GM18505 (cell line): ENCODE measurements around the gene KITLG.
"Not testable (repeated sequence)": the region's sequence is repeated elsewhere in the genome, so short reads cannot be mapped to it uniquely, and the experiment has no call there.

Source experiments
- ATAC-seq: cut with Tn5 transposase; IDR thresholded peaks from one replicate; pipeline ENCODE4 v1.9.1; 2021; ENCODE audit not compliant: unreplicated experiment
- POLR2A ChIP-seq: IDR thresholded peaks from 4 replicates; pipeline ENCODE4 v1.6.1; 2011; ENCODE audit warnings: borderline replicate concordance; ENCODE audit not compliant: insufficient read depth, insufficient read length; ENCODE audit errors: extremely low read depth

KITLG gene

DNA sequence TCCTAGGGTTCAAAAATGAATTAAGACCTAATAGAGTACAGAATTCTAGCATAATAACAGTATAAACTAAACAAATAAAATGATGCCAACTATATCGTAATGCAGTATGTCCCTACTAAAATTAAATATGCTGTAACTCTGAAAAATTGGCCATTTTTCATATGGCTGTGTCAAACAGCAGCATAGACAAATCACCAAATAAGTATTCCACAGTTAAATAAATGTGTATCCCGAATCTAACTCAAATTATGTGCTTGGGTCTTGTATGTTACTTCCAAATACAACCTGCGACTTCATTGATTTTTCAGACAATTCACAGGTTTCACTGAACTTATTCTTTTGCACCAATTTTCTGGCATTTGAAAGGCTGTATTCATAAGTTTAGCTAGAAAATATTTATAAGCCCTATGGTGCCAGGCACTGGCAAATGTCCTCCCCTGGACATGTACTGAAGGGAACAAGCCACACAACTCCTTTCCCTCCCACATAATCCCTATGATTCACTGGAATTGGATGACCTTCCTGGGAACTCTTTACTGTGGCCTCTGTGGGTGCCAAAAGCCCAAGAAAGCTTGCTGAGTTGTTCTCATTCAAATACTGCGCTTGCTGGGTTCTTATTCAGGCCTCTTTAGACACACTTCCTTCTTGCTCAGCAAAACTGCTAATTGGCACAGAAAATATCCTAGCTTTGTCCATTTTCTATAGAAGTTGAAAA, 108.8 kb downstream of the KITLG start:
- TF ChIP-seq POLR2A, result no peak
- no peak for ATAC-seq

DNA sequence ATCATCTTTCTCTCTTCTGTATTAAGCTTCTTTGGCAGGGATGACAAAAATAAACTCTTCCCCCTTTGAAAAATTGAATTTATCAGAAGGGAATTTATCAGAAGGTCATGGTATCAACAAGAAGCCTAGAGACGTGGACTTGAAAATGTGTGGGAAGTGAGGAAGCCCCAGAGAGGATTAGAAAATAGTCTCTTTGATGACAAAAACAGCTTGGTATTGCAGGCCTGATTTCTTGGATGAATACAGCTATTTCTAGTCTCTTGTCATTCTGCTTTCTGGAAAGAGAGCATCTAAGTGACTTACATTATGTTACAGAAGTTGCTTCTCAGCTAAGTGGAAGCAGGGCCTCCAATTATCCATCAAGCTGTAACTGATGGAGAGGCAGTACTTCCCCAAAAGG, 111.1 kb downstream of the KITLG start:
- ATAC-seq, result no peak

DNA sequence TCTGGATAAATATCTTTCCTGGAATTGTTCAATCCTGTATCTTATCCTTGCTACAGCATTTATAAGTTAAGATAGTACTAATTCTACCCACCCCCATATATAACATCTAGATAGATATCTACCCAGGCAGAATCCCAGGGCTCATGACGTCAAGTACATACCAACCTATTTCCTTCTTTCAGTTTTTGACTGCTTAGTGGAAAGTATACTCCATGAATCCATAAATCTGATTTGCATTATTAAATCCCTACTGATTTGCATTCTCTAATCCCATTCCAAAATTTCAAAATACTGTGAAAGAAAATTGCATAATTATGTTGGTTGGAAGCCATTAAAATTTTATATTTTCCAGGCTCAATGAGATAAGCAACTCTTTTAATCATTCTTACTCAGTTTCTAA, 111.7 kb downstream of the KITLG start:
- TF ChIP-seq POLR2A, result no peak
- ATAC-seq, result no peak

More for the DNA sequence above, 111.1 kb downstream of the KITLG start:
- no peak for TF ChIP-seq POLR2A

DNA sequence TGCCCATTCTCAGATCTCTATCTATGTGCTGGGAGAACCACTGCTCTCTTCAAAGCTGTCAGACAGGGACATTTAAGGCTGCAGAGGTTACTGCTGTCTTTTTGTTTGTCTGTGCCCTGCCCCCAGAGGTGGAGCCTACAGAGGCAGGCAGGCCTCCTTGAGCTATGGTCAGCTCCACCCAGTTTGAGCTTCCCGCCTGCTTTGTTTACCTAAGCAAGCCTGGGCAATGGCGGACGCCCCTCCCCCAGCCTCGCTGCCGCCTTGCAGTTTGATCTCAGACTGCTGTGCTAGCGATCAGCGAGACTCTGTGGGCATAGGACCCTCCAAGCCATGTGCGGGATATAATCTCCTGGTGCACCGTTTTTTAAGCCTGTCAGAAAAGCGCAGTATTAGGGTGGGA, 113.6 kb downstream of the KITLG start:
- ATAC-seq, result not testable (repeated sequence)

DNA sequence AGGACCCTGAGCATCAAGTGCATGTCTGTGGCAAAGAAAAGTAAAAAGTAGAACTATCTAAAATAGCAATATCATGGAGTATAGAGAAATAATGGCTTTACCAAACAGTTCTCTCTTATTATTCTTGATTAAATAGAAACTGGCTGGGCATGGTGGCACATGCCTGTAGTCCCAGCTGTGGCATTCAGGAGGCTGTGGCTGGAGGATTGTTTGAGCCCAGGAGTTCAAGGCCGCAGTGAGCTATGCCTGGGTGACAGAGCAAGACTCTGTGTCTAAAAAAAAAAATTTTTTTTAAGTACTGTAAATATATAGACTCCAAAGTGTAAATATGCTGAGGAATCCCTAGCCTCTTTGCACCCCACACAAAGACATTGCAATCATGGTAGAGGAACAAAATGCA, 121.9 kb downstream of the KITLG start:
- no peak for ATAC-seq
- no peak for TF ChIP-seq POLR2A

DNA sequence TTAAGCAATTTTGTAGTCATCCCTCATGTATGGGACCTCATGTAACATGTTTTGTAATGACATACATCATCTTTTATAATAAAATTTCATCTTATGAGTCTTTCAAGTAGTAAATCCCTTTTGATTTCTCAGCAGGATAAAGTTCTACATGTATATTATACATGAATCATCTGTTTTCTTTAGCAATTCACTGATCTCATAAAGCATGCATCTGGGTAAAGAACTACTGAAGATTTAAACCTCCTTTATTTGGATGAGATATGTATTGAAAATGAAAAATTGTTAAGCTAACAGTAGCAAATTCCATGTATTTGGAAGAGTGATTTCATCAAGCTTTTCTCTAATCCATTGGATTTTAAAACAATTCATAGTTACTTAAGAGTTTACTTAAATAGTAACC, 126.9 kb downstream of the KITLG start:
- TF ChIP-seq POLR2A, result no peak
- no peak for ATAC-seq

DNA sequence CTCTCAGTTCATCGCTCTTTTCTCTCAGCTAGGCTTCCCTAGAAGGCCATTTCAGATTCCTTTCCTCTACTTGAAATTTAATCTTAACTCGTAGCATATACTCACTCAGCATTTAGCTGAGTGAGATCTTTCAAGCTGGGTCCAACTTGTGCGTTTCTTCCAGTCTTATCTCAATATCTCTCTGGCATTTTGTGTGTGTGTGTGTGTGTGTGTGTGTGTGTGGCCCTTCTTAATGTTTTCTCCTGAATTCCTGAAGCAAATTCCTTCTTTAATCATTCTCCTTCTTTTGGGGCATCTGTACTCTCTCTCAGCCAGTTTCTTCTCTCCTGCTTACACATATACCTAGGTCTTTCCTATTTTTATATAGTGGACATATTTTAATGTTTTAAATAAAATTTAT, 129.1 kb downstream of the KITLG start:
- TF ChIP-seq POLR2A, result no peak
- no peak for ATAC-seq

DNA sequence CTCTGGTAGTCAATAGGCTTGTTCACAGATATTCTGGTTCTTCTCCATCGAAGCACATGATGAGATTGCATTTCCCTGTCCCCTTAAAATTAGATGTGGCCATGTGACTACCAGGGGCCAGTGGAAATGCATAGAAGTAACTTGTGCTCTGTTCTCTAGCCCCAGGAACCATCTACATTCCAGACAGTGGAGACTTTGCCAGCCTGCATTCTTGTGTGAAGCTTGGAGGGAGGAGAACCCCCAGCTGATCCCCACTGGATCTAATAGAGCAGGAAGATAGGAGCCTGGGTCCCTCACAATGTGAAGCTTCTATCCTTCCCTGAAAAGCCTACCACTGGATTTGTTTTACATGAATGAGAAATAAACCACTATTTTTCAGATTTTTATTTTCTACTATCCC, 130.1 kb downstream of the KITLG start:
- ATAC-seq, result no peak
- TF ChIP-seq POLR2A, result no peak

DNA sequence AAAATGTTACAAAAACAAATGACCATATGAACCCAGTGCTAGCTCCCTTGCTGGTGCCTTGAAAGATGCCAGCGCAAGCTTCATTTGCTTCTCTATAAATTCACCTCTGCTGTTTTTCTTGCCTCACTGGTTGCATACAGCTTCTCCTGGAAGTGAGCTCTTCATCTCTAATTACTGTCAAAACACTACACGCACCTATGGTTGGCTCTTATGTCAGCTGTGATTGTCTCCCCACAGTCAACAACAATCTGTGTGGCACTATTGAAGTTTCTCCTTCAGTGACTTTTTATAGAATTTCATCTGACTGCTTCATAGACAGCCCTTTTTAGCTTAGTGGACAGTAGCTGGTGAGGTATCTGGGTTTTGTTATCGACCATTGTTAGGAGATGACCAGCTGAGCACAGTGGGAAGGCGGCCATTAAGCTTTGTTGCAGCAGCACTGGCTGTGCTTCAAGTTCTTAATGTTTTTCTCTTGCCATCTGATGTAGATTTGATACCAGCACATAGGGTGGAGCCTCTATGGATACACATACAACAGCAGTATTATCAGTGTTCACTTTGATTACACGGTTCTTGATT, 131.8 kb downstream of the KITLG start:
- TF ChIP-seq POLR2A, result no peak
- no peak for ATAC-seq

DNA sequence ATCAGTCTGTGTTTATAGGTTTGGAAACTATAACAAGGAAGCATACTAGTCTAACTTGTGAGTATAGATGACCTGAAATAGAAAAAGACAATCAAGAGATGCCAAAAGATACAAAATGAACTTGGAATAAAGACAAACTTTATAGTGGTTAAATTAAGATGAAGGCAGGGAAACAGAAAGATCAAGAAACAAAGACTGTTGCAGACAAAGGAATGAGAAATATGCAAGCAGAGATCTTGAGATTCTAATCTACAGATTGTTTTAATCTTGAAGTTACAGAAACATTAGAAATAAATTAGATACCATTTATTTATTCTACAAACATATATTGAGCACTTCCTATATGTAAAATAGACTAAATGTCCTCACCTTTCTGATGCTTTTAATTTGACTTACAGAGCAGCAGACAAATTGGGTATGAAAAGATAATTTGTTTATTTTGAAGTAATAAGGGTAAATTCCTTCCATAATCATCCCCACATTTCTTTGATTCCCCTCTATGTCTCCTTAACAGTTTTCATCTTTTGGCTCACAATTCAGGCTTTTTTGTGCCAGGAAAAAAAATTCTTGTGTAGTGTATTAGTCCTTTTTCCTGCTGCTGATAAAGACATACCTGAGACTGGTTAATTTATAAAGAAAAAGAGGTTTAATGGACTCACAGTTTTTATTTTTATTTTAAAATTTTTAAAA, 134.4 kb downstream of the KITLG start:
- TF ChIP-seq POLR2A, result no peak
- no peak for ATAC-seq

DNA sequence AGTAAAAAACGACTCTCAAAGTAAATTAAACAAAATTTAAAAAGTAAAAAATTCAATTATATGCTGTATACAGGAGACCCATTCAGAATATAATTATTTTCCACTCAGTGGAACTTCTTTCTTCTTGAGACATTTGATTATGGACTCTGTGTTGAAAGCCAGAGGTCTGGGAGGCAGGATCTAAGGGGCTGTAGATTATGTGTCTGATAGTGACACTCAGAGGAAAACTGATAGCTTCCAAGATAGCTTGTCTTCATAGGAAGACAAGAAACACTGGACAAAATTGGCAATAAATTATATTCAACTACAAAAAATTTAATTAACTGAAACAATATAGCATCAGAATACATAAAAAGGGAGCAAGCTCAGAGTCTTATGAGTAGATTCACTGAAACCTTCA, 135.8 kb downstream of the KITLG start:
- no peak for ATAC-seq

More for the DNA sequence above, 135.8 kb downstream of the KITLG start:
- TF ChIP-seq POLR2A, result no peak
